Transverse colon (tissue), 4 donors: ENCODE measurements around the gene USP6NL. TPM values are rescaled to one million over a fixed set of nuclear protein-coding genes. Genes with fewer than 3 reads are reported as not detected.

Experiments used
- DNase-seq: peaks from one replicate; pipeline ENCODE4 v3.0.0-alpha.2; 2019
- H3K27ac ChIP-seq, 4 donors: fragments of 200-600 bp; sonication (generic); 2 replicates each; pipeline ENCODE4 v1.5.1; 2016 to 2018; ENCODE audit warnings: inconsistent platforms in 4 of 4
- H3K27me3 ChIP-seq: fragments of 200-600 bp; sonication (generic); 2 replicates; pipeline ENCODE4 v1.5.1; 2017; ENCODE audit warnings: inconsistent platforms
- H3K36me3 ChIP-seq, 4 donors: fragments of 200-600 bp; sonication (generic); 2 replicates each; pipeline ENCODE4 v1.5.1; 2017 to 2019; ENCODE audit warnings: inconsistent platforms in 4 of 4
- H3K4me1 ChIP-seq, 4 donors: fragments of 200-600 bp; sonication (generic); 2 replicates each; pipeline ENCODE4 v1.5.1; 2017 to 2020; ENCODE audit warnings: inconsistent platforms in 4 of 4
- H3K4me3 ChIP-seq, 4 donors: fragments of 200-600 bp; sonication (generic); 1 replicate in 1 of 4; 2 replicates in 3 of 4; pipeline versions ENCODE4 v1.5.1 to v1.6.1; 2017 to 2019; ENCODE audit warnings: inconsistent platforms in 4 of 4
- H3K9me3 ChIP-seq, 2 donors: fragments of 200-600 bp; sonication (generic); 2 replicates each; pipeline ENCODE4 v1.5.1; 2017 to 2019; ENCODE audit warnings: inconsistent platforms in 2 of 2
- CTCF ChIP-seq, 5 experiments: fragments of 200-600 bp in 3 of 5; fragments of 450-650 bp in 2 of 5; sonication (generic) in 3 of 5; IDR thresholded peaks; 1 replicate in 2 of 5; 2 replicates in 3 of 5; pipeline ENCODE4 v1.5.1; 2016 to 2017; ENCODE audit warnings: antibody characterized with exemption in 5 of 5, inconsistent platforms in 3 of 5, mild to moderate bottlenecking in 2 of 5, moderate library complexity in 1 of 5
- EP300 ChIP-seq: sonication (generic); formaldehyde crosslinking; IDR thresholded peaks from one replicate; pipeline ENCODE4 v1.6.1; 2017; ENCODE audit warnings: antibody characterized with exemption, low read depth
- POLR2A ChIP-seq: fragments of 450-650 bp; IDR thresholded peaks from one replicate; pipeline ENCODE4 v1.6.1; 2016; ENCODE audit warnings: antibody characterized with exemption, mild to moderate bottlenecking, moderate library complexity
- POLR2AphosphoS5 ChIP-seq, 3 donors: sonication (generic); formaldehyde crosslinking; IDR thresholded peaks; one replicate each; pipeline ENCODE4 v1.6.1; 2016; ENCODE audit warnings: antibody characterized with exemption in 3 of 3
- WGBS, 2 donors: methylation state at CpG; one replicate each; pipeline ENCODE4 v1.1.5; 2018; ENCODE audit warnings: low coverage in 1 of 2; 5-methylcytosine and 5-hydroxymethylcytosine counted together
- in situ Hi-C, 4 donors: fragments of 200-750 bp; cut with MboI; loops; one replicate each; pipeline versions ENCODE4 v1.15.0 to v1.15.1; 2017; ENCODE audit warnings: low sequenced_read_pairs in 3 of 4, low pct_ligation_motif_present in 1 of 4, low pct_unique_long_range_greater_than_20kb in 1 of 4
- intact Hi-C: fragments of 100-400 bp; cut with DNase I; formaldehyde crosslinking; loops from one replicate; pipeline ENCODE4 v1.15.1; 2023; ENCODE audit warnings: low total_unique reads
- total RNA-seq, 4 donors: library from RNA; depleted of rRNA; stranded (reverse); fragments of >200 nt; gene quantifications; one replicate each; pipeline ENCODE4 v1.1.0, GENCODE V29; 2016

Gene USP6NL
- total RNA-seq, 4 donors from 2014 or later: 17.3 to 45.8 (median 26.6) TPM

- TF ChIP-seq EP300: no peak
- in situ Hi-C loops: no loop called here
- no peak overlapping the region for H3K27ac ChIP-seq
- H3K4me1 ChIP-seq: no peaks in the 10 kb centered on the region
- no peaks in the 10 kb centered on the region for H3K9me3 ChIP-seq
- H3K4me3 ChIP-seq: no peak overlapping the region
- H3K27me3 ChIP-seq: no peaks in the 10 kb centered on the region
- no peaks in the 10 kb centered on the region for H3K36me3 ChIP-seq
- intact Hi-C loops: no loop called here
- WGBS, 2 donors: 74 to 82% methylated on average over 3 to 8 of the region's 8 CpGs
- no peak for DNase-seq
Observed at GRCh38 chr10:11653758-11654471, 42.5 kb upstream of the USP6NL start.

- Histone ChIP-seq H3K27me3 (no peaks in the 10 kb centered on the region), H3K36me3 (no peaks in the 10 kb centered on the region), H3K9me3 (no peaks in the 10 kb centered on the region), H3K4me3 (no peak overlapping the region), H3K4me1 (no peaks in the 10 kb centered on the region), H3K27ac (no peak overlapping the region)
- no peak for DNase-seq
- 0 to 25% methylated on average over 1 of the region's 1 CpG for WGBS, 2 donors
- no peak for TF ChIP-seq POLR2A
- TF ChIP-seq EP300: no peak
- TF ChIP-seq POLR2AphosphoS5 (IDR thresholded peaks at IDR 0.05): no peak
- no peak for TF ChIP-seq CTCF (IDR thresholded peaks at IDR 0.05)
- in situ Hi-C loops: no loop called here
- intact Hi-C loops: no loop called here
Observed at GRCh38 chr10:11647676-11648075, 36.2 kb upstream of the USP6NL start.

- no peaks in the 10 kb centered on the region for H3K36me3 ChIP-seq
- WGBS, 2 donors: 92 to 94% methylated on average over 9 of the region's 9 CpGs
Observed at GRCh38 chr10:11646450-11646849, 35.0 kb upstream of the USP6NL start.

GRCh38 chr10:11643039-11643438 is 31.6 kb upstream of the USP6NL start:
- intact Hi-C loops: no loop called here
- TF ChIP-seq EP300: no peak
- no peak for TF ChIP-seq CTCF (IDR thresholded peaks at IDR 0.05)
- TF ChIP-seq POLR2AphosphoS5 (IDR thresholded peaks at IDR 0.05): no peak
- no peak for TF ChIP-seq POLR2A
- DNase-seq: no peak
- no peaks in the 10 kb centered on the region for H3K9me3 ChIP-seq
- 98 to 100% methylated on average over 3 to 6 of the region's 6 CpGs for WGBS, 2 donors
- no peaks in the 10 kb centered on the region for H3K36me3 ChIP-seq
- no peak overlapping the region for H3K27ac ChIP-seq
- in situ Hi-C loops: no loop called here
- no peak overlapping the region for H3K4me3 ChIP-seq
- H3K27me3 ChIP-seq: no peaks in the 10 kb centered on the region
- no peaks in the 10 kb centered on the region for H3K4me1 ChIP-seq

More at GRCh38 chr10:11646450-11646849, 35.0 kb upstream of the USP6NL start:
- DNase-seq: no peak
- H3K27ac ChIP-seq: no peak overlapping the region
- H3K27me3 ChIP-seq: no peaks in the 10 kb centered on the region
- TF ChIP-seq EP300: no peak
- TF ChIP-seq POLR2AphosphoS5 (IDR thresholded peaks at IDR 0.05): no peak
- no peak for TF ChIP-seq CTCF (IDR thresholded peaks at IDR 0.05)
- no peak for TF ChIP-seq POLR2A
- H3K4me1 ChIP-seq: no peaks in the 10 kb centered on the region
- intact Hi-C loops: no loop called here
- no peaks in the 10 kb centered on the region for H3K9me3 ChIP-seq
- no peak overlapping the region for H3K4me3 ChIP-seq
- in situ Hi-C loops: no loop called here

- in situ Hi-C loops (no loop called here), intact Hi-C loops (no loop called here)
Observed at GRCh38 chr10:11642566-11642965, 31.1 kb upstream of the USP6NL start.

More at GRCh38 chr10:11642566-11642965, 31.1 kb upstream of the USP6NL start:
- H3K4me3 ChIP-seq: no peak overlapping the region
- TF ChIP-seq POLR2AphosphoS5 (IDR thresholded peaks at IDR 0.05) (no peak), CTCF (IDR thresholded peaks at IDR 0.05) (no peak), EP300 (no peak), POLR2A (no peak)
- H3K4me1 ChIP-seq: no peaks in the 10 kb centered on the region
- H3K27ac ChIP-seq: no peak overlapping the region
- H3K27me3 ChIP-seq: no peaks in the 10 kb centered on the region
- 80 to 87% methylated on average over 5 to 8 of the region's 8 CpGs for WGBS, 2 donors
- DNase-seq: no peak
- no peaks in the 10 kb centered on the region for H3K9me3 ChIP-seq
- no peaks in the 10 kb centered on the region for H3K36me3 ChIP-seq
